NCI-H2081 (cell line): ENCODE measurements around the gene AGPAT4.
"Not testable (repeated sequence)": the region's sequence is repeated elsewhere in the genome, so short reads cannot be mapped to it uniquely, and the experiment has no call there.

Source experiments
- DNase-seq, 2 experiments: peaks; one replicate each; lab custom pipeline; 2025; lab: John Stamatoyannopoulos, UW

Gene AGPAT4

DNA sequence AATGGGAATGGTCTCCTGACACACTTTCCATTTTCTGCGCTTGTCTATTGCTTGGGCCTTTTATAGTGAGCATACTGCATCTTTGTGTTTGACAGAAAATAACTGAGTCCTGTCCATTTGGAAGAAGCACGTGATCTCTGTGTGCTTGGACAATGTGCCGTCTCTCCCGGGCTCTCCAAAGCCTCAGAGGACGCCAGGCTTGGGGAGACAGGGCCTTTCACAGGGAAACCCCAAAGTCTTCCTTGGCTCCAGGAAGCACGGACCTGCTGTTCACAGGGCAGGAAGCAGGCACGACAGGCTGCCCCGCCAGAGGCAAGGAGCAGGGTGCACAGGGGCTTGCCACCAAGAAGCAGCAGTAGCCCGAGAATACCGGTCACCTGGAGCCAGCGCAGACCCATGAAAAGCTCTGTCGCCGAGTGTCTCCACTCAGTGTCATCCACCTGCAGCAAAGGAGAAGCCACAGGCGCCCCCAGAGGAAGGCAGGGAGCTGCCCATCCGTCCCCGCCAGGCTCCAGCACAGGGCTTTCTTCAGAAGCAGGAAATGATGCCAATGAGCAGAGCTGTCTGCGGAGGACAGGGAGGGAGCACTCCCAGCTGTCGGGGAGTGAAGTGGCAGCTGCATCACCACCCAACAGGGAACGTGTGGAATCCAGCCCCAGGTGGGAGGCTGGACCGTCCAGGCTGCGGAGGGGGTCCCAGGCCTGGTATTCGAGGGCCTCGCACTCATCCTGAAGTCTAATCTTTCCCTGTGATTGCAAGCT, 135.1 kb downstream of the AGPAT4 start:
- DNase-seq, result no peak

DNA sequence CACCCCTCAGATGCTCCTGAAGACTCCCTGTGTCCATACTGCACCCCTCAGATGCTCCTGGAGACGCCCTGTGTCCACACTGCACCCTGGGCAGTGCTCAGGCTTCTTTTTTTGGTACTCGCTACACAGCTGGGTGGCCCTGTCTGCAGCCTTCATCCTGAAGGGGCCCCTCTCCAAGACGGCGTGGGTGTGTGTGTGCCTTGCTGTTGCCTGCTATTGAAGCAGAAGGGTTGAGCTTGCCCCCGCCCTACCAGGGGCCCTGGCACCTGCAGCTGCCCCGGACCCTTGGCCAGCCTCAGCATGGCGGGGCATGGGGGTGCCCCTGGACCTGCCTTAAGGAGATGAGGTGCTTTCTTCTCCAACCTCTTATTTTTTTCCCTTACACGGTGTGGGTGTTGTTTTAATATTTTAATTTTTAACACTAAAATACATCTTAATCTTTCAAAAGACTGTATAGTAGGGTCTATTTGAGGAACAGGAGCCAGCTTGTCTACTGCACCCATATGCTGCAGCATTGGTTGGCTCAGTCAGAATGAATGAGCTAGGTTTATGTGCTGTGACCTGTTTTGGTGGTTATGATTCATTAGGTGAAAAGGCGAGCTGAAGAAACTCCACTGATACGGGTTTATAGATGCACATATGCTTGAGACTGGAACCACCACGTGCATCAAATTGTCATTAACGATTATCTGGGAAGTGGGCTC, 135.9 kb downstream of the AGPAT4 start:
- DNase-seq, result no peak

DNA sequence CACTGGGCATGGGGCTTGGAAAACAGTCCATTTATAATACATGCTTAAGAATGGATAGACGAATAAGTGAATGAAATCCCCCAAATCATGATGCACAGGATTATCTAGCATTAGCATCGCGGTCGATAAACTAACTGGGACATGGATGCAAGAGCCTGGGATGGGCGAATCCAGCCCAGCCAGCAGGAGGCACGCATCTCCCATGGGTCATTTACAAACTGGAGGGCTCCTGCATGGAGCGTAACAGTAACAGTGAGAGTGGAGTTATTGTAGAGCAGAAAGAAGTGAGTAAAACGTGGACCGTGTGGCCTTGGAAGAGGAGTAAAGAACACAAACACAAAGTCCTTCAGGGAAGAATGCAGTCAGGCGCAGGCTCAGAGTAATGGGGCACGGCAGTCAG, 136.5 kb downstream of the AGPAT4 start:
- no peak for DNase-seq

DNA sequence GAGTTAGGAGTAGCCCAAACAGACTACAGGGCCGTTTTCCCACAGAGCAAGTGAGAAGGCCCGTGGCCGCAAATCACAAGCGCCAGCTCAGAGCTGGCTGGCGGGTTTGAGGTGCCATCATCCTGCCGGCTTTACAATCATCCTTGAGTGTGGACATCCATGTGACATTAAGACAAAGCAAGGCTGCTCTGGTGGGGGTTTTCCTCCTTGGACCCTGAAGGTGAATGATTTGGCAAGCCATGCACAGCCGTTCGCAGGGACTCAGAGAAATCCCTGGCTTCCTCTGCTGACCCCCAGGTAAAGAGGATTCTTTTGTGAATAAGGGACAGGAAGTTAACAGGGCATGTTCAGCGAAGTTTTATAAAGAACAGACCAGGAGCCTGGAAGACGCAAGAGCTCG, 137.2 kb downstream of the AGPAT4 start:
- DNase-seq, result no peak

DNA sequence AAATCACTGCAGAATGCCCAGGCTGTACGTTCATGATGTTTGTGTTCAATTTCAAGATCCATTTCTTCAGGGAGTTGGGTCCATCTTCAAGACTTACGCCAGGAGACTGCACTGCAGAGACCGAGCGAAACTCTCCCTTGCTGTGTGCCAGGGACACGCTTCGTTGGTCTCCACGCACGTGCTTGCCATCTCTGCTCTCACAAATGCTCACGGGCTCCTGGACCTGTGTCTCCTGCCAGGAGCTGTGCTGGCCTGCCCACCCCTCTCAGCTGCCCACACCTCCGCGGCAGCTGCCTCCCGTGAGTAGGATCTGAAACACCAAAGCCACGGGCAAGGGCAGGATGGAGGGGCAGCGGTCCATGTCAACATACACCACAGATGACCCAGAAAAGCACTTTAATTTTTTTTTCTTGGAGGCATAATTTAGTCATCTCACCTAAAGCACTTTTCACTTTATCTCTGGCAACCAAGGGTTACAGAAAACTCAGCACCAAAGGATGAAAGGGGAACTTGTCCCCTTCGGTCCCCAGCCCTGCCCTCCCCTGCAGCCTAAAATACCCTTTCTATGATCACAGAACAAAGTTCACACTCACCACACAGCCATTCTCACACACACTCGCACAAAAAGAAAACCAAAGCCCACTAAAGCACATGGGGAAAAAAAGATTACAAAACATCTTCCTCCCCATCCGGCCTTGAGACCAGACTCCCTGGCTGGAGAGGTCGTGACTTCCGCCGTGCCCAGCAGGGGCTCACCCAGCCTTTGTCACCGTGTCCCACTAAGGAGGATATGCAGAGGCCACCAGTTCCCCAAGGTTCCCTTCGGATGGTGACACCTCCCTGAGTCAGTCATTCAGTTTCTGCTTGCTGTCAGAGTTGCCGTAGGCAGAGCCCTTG, 137.9 kb downstream of the AGPAT4 start:
- no peak for DNase-seq

DNA sequence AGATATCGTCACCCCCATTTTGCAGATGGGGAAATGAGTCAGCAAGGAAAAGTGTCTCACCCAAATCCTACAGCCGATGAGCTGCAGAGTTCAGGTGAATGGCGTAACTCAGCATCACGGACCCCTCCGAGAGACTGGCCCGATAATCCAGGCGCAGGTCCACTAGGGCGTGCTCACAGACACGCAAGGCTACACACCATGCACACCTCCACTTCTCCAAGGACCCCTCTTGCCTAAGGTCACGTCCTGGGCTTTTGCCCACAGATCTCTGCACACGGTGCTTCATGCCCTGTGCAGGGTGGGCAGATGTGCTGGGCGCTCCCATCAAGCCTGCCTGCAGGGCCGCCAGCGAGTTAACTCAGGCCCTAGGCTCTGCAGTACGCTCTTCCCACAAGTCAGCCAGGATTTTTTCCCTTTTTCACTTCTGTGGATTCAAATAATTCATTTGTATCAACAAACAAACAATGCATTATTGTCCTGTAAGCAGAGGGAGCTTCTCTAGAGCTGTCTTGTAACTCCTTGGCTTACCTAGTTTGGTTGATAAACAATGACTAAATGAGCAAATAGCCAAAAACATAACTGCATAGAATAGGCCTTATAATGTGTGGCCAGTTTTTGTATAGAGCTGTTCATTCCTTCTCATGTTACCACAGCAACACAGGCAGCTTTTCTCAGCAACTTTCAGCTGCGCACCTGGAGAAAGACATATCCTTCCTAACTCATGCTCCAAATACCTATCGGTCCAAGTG, 139.1 kb downstream of the AGPAT4 start:
- no peak for DNase-seq

DNA sequence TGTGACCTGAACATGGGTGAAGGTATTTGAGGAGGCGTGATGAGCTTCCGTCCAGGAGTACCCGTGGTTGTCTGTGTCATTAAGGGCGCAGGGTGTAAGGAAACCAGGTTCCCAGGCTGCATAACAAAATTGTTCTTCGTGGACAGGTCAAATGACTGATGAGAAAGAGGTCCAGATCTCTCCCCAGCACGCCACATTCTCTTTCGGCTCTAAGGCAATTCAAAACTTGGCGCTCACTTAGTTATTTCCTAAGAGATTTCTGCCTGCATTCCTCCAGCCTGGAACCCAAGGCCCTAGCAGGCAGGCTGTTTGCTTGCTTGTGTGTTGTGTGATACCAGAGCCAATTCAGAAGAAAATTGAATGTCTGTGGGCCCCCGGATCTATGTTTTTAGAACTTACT, 139.9 kb downstream of the AGPAT4 start:
- no peak for DNase-seq

DNA sequence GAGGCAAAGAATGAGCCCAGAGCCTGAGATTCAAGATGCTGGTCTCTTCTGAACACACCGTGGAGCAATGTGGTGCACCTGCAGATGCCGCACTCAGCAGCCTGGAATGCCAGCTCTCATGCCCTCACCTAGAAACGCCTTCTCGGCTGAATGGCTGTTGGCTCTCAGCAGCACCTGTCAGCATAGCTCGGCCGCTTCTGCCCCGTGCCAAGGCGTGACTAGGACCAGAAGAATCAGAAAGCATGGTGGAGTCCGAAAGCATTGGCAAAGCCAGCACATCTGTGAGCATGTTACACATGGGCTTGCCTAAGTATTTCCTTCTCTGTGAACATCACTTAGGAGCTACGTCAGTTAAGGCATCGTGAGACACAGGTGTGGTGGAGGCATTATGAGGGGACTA, 141.5 kb downstream of the AGPAT4 start:
- DNase-seq, result no peak

DNA sequence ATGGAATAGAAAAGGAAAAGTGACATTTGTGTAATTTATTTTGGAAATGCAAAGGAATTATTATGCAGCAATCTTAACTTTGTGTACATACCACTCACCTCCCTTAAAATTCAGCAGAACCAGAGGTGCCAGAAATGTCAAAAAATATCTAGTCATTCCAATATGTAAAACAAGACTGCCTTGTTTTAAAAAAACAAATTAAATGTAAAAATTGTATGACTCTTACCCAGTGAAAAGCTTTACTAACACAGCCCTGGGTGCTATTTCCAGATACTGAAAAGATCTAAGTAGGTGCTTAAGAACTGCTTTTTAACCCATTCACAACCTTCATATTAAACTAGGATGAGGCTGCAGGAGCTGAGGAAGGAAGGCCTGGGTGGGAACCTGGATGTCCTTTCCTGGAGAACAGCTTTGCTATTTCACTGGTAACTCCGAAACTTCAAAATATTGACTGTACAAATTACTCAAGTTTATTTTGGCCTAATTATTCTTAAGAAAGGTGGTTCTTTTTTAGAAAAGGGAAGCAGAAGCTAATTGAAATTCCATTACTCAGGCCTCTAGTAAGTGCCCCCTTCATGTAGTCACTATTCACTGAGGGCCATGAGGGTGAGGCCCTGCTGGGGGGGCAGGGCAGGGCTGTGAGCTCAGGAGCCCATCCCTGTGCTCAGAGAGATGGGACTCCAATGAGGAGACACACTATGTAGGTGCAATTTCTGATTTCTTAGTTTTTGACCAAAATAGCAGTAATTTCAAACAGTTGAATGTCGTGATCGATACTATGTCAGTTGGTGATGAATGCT, 142.7 kb downstream of the AGPAT4 start:
- DNase-seq, result no peak

DNA sequence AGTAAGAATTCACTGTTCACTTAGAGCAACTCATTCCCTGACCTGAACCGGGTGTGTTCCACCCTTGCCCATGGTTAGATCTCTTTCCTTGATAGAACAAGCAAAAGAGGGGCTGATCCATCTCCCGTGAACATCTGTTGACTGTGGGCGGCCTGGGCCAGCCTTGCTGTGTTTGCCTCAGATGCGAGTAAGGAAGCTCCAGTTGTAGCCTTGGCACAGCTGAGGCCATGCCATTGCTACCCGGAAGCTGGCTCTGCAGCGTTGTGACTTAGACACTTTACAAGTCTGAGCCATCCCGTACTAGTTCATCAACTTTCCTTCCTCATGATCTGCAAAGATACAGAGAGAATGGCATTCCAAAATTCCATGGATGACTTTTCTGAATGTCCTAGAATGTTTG, 143.3 kb downstream of the AGPAT4 start:
- DNase-seq, result no peak

DNA sequence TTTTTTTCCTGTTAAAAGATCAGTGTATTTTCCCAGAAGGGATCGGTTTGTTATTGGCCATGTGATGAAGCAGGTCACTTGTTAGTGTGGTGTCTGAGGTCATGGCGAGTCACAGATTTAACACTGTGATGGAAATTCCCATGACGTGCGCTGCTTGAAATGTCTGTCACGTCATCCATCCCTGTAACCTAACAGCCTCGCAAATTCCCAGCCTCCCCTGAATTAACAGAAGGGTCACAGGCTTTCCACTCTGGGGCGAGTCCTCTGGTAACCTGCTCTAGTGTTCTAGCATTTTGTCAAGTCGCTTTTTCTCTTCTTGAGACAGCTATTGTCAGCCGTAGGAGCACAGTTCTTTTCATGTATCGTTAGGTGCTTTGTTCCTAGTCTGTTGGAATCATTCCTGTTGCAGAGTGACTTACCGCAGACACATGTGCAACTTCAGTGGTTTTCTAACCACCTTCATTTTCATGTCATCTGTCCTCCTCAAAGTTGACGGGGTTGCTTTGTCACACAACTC, 145.1 kb downstream of the AGPAT4 start:
- no peak for DNase-seq

DNA sequence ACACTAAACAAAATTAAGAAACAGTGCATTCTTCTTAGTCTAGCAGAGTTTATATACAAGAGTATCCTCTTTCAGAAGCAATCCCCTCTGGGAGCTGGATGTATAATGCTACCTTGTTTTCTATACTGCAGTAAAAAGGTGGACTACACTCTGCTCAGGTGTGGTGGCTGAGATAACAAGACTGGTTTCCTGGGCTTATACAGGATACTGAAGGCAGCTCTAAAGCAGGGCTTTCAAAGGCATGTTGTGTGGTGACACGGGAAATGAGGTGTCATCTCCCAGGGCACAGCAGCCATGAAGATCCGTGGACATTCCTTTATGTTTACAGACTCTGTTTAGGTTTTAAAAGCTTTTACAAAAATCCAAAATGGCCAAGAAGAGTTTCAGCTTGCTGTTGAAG, 145.6 kb downstream of the AGPAT4 start:
- no peak for DNase-seq

DNA sequence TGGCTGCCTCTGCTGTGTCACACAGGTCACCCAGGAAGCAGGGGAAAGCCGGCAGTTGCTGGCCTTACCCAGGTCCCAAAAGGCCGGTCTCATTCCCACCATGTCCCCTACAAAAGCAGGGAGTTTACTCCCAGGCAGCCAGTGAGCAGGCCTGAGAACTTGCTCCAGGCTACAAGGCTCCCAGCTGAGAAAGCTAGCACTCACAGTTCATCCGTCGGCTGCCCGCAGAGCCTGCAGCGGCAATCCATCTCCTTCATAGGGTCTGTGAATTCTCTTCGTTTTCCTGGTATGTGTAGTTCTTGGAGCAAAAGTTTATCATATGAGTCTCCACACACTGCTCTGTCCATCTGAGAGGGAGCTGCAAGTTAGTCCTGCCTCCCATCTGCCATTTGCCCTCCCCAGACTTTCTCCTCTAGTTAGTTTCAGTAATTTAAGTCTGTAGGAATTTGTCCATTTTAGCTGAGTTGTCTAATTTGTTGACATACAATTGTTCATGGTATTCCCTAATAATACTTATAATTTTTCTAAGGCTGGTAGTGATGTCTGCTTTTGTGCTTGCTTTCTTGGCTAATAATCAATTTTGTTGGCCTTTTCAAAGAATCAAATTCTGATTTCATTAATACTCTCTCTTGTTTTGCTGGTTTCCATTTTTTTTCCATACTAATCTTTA, 146.7 kb downstream of the AGPAT4 start:
- no peak for DNase-seq

DNA sequence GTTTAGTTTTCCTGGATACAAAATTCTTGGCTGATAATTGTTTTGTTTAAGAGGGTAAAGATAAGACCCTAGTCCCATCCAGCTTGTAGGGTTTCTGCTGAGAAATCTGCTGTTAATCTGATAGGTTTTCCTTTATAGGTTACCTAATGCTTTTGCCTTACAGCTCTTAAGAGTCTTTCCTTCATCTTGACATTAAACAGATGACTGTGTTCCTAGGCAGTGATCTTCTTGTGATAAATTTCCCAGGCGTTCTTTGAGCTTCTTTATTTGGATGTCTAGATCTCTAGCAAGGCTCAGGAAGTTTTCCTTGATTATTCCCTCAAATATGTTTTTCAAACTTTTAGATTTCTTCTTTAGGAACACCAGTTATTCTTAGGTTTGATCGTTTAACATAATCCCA, 148.3 kb downstream of the AGPAT4 start:
- DNase-seq, result no peak

DNA sequence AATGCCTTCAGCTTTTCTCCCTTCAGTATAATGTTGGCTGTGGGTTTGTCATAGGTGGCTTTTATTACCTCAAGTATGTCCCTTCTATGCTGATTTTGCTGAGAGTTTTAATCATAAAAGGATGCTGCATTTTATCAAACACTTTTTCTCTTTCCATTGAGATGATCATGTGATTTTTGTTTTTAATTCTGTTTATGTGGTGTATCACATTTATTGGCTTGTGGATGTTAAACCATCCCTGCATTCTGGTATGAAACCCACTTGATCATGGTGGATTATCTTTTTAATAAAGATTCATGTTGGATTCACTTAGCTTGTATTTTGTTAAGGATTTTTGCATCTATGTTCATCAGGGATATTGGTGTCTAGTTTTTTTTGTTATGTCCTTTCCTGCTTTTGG, 150.5 kb downstream of the AGPAT4 start:
- not testable (repeated sequence) for DNase-seq

DNA sequence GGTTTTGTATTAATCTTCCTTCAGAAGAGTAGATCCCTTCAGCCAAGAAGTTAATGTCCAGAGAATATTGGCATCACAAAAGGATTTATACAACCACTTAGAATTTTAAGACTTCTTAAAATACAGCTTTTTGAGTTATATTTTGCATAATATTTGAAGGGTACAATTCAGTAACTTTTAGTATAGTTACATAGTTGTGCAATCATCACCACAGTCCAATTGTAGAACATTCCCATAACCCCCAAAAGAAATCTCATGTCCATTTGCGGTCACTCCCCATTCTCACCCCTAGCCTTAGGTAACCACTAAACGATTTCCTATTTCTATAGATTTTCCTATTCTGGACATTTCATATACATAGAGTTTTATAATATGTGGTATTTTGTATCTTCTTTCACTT, 155.9 kb downstream of the AGPAT4 start:
- DNase-seq, result no peak

DNA sequence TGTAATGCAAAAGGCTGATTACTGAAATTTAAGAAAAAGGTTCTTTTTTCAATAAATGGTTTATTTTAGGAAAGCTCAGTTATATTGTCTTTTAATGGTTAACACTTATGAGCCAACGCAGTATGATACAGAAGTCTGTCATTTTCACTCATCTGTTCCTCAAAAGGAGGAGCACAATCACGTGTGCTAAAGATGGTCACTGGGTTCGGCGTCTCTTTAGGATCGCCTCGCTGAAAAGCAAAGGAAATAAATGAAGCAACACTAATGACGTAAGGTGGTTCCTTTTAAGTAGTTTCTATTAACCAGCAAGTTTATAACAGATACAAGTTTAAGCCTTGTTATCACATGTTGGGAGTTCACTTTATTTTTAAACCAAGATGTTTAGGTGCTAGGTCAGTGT, 156.6 kb downstream of the AGPAT4 start:
- DNase-seq, result no peak

DNA sequence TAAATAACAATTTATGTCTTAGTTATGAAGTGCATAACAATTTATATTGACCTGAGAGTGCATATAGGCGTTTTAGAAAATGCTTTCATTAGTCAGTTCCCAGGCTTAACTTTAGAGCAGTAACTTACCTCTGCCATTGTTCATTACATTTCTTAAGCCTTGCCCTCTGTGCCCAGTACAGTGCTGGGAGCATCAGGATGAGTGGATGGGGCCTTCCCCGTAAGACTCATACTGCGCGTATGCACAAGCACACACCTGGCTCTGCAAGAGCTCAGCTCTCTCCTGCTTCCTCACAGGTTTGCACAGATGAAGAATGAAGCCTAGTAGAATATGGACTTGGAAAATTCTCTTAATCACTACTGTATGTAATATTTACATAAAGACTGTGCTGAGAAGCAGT, 157.3 kb downstream of the AGPAT4 start:
- no peak for DNase-seq

DNA sequence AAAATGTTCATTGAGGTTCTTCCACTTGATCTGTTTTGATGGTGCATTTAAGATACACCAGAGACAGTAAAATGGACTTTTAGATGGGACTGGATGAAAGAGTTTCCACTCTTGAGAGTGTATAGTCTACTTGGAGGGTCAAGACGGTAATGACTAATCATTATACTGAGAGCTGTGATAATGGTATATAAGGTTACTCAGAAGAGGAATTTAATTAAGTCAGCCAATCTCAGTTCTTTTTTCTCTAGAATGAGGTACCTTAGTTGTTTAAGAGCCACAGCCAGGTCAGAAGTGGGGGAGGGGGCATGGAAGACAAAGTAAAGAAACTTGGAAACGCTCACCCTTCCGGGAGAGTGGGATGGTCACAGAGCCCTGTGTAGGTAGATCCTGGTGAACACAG, 158.4 kb downstream of the AGPAT4 start:
- no peak for DNase-seq

DNA sequence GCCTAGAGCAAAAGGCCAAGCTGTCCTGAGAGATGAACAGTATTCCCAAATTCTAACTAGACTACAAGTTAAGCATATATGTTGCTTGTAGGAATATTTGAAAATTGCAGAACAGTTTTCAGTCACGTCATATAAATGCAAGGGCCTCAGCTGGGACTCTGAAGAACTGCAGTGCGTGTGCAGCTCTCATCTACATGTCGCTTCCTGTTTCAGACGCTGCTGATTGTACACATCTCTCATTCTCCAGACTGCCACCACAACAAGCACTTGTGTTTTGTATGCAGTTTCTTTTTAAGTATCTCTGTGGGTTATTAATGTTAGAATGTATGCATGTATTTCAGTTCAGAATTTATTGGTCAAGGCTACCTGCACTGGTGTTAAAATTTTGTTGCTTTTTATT, 162.6 kb downstream of the AGPAT4 start:
- DNase-seq, result no peak
